Neural crest cell (in vitro differentiated cells): Measurements from ENCODE around the gene LZTS3. TPM values are rescaled to one million over a fixed set of nuclear protein-coding genes. Genes with fewer than 3 reads are reported as not detected.

Experiments used
- DNase-seq: peaks from one replicate; pipeline ENCODE4 v3.0.0; 2021; ENCODE audit warnings: low read depth, mixed read lengths, low spot score
- H3K27ac Mint-ChIP-seq: one replicate; pipeline ENCODE4 v1.8.0; 2021; ENCODE audit warnings: mild to moderate bottlenecking, mixed read lengths; ENCODE audit not compliant: unreplicated experiment
- H3K27me3 Mint-ChIP-seq: 2 replicates; pipeline ENCODE4 v1.8.0; 2021; ENCODE audit warnings: low read depth, mild to moderate bottlenecking, mixed read lengths
- H3K36me3 Mint-ChIP-seq: 2 replicates; pipeline ENCODE4 v1.8.0; 2021; ENCODE audit warnings: low read depth, mild to moderate bottlenecking, mixed read lengths
- H3K4me1 Mint-ChIP-seq: 2 replicates; pipeline ENCODE4 v1.8.0; 2021; ENCODE audit warnings: mixed read lengths
- H3K4me3 Mint-ChIP-seq: one replicate; pipeline ENCODE4 v1.8.0; 2021; ENCODE audit warnings: mild to moderate bottlenecking, mixed read lengths
- H3K9me3 Mint-ChIP-seq: 2 replicates; pipeline ENCODE4 v1.8.0; 2021; ENCODE audit warnings: mixed read lengths
- CTCF ChIP-seq: fragments of 200-600 bp; sonication (generic); conservative IDR thresholded peaks from 2 replicates; pipeline ENCODE4 v1.5.0; 2021; ENCODE audit warnings: antibody characterized with exemption, mild to moderate bottlenecking
- total RNA-seq: library from RNA; stranded (reverse); gene quantifications from 2 replicates; pipeline ENCODE4 v1.2.1, GENCODE V29; 2021

LZTS3 gene
- total RNA-seq, 1 donor from 2014 or later = 10.8 TPM

- Mint-ChIP-seq H3K4me3 (peak overlapping the region; percentile 44), H3K9me3 (no peaks in the 10 kb centered on the region), H3K27me3 (peaks cover 6% of the 10 kb centered on the region), H3K4me1 (peaks cover 15% of the 10 kb centered on the region), H3K27ac (no peak overlapping the region), H3K36me3 (no peaks in the 10 kb centered on the region)
- no peak for DNase-seq
- no peak for TF ChIP-seq CTCF
Measured at GRCh38 chr20:3163099-3164042, 10.0 kb downstream of the LZTS3 start.

- H3K27ac Mint-ChIP-seq = peak overlapping the region; percentile 50
- H3K4me1 Mint-ChIP-seq = peaks cover 27% of the 10 kb centered on the region
- no peaks in the 10 kb centered on the region for H3K9me3 Mint-ChIP-seq
- TF ChIP-seq CTCF = no peak
- DNase-seq = no peak
- no peaks in the 10 kb centered on the region for H3K36me3 Mint-ChIP-seq
- no peaks in the 10 kb centered on the region for H3K27me3 Mint-ChIP-seq
- H3K4me3 Mint-ChIP-seq = peak overlapping the region; percentile 34
Measured at GRCh38 chr20:3162080-3162611, 11.2 kb downstream of the LZTS3 start.

- TF ChIP-seq CTCF = no peak
- DNase-seq = no peak
- Mint-ChIP-seq H3K4me1 (peaks cover 28% of the 10 kb centered on the region), H3K36me3 (no peaks in the 10 kb centered on the region), H3K27me3 (no peaks in the 10 kb centered on the region), H3K27ac (no peak overlapping the region), H3K4me3 (peak overlapping the region; percentile 85), H3K9me3 (no peaks in the 10 kb centered on the region)
Measured at GRCh38 chr20:3161316-3162079, 11.9 kb downstream of the LZTS3 start.

- no peak overlapping the region for H3K27ac Mint-ChIP-seq
- DNase-seq = no peak
- peaks cover 28% of the 10 kb centered on the region for H3K4me1 Mint-ChIP-seq
Measured at GRCh38 chr20:3160418-3160817, 12.9 kb downstream of the LZTS3 start.

More at GRCh38 chr20:3160418-3160817, 12.9 kb downstream of the LZTS3 start:
- Mint-ChIP-seq H3K9me3 (no peaks in the 10 kb centered on the region), H3K27me3 (no peaks in the 10 kb centered on the region), H3K36me3 (no peaks in the 10 kb centered on the region), H3K4me3 (no peak overlapping the region)
- no peak for TF ChIP-seq CTCF
